Ascending aorta (tissue), 2 donors: ENCODE results near the gene KCNMB1. TPM values are rescaled to one million over a fixed set of nuclear protein-coding genes. Genes with fewer than 3 reads are reported as not detected.
A peak's percentile ranks its signal among the peaks of the same experiment; 100 is the strongest.

ENCODE experiments used
- DNase-seq, 2 donors: peaks; one replicate each; pipeline ENCODE4 v3.0.0-alpha.2; 2019; ENCODE audit warnings: low spot score in 2 of 2
- H3K27ac ChIP-seq, 2 donors: fragments of 200-600 bp; sonication (generic); one replicate each; pipeline ENCODE4 v1.5.1; 2016 to 2017; ENCODE audit warnings: mild to moderate bottlenecking in 1 of 2
- H3K27me3 ChIP-seq: fragments of 200-600 bp; sonication (generic); one replicate; pipeline ENCODE4 v1.5.1; 2017
- H3K36me3 ChIP-seq, 2 donors: fragments of 200-600 bp; sonication (generic); one replicate each; pipeline ENCODE4 v1.5.1; 2016
- H3K4me1 ChIP-seq, 2 donors: fragments of 200-600 bp; sonication (generic); one replicate each; pipeline ENCODE4 v1.5.1; 2016 to 2017; ENCODE audit warnings: mild to moderate bottlenecking in 1 of 2
- H3K4me3 ChIP-seq, 2 donors: fragments of 200-600 bp; sonication (generic); one replicate each; pipeline ENCODE4 v1.5.1; 2016 to 2017; ENCODE audit warnings: mild to moderate bottlenecking in 1 of 2
- H3K9me3 ChIP-seq, 2 donors: fragments of 200-600 bp; sonication (generic); one replicate each; pipeline ENCODE4 v1.5.1; 2016
- intact Hi-C: fragments of 100-400 bp; cut with DNase I; formaldehyde crosslinking; loops from one replicate; pipeline ENCODE4 v1.15.1; 2023
- total RNA-seq: library from RNA; depleted of rRNA; stranded (reverse); fragments of >200 nt; gene quantifications from one replicate; pipeline ENCODE4 v1.1.0, GENCODE V29; 2016
- TF ChIP-seq, protein P1 (sequence below), 3 experiments: fragments of 200-600 bp in 2 of 3; fragments of 450-650 bp in 1 of 3; sonication (generic) in 2 of 3; IDR thresholded peaks; one replicate each; pipeline ENCODE4 v1.5.1; 2016 to 2019; ENCODE audit warnings: antibody characterized with exemption in 3 of 3, mild to moderate bottlenecking in 1 of 3, moderate library complexity in 1 of 3

Gene KCNMB1
- total RNA-seq, 1 donor from 2014 or later: 30.8 TPM

DNA sequence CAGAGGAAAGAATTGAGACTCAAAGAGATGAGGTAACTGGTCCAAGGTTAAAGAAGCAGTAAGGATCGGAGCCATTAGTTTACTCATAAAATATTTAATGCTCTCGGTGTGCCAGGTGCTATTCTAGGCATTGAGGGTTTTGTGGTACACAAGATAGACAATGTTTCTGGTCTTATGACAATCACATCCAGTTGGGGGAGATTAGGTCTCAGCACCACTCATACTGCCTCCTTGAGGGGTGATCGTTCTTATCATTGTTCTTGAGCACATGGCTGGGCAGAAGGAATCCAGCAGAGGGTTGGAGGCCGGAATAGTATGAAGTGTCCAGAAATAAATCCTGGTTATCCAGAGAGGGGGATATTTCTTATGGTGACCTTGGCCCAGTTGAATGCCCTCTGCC lies 50.9 kb downstream of the KCNMB1 start:
- Histone ChIP-seq H3K4me1 (no peaks in the 10 kb centered on the region), H3K27ac (no peak overlapping the region), H3K36me3 (no peaks in the 10 kb centered on the region), H3K4me3 (no peak overlapping the region), H3K9me3 (no peaks in the 10 kb centered on the region), H3K27me3 (no peaks in the 10 kb centered on the region)
- TF ChIP-seq, protein P1, sequence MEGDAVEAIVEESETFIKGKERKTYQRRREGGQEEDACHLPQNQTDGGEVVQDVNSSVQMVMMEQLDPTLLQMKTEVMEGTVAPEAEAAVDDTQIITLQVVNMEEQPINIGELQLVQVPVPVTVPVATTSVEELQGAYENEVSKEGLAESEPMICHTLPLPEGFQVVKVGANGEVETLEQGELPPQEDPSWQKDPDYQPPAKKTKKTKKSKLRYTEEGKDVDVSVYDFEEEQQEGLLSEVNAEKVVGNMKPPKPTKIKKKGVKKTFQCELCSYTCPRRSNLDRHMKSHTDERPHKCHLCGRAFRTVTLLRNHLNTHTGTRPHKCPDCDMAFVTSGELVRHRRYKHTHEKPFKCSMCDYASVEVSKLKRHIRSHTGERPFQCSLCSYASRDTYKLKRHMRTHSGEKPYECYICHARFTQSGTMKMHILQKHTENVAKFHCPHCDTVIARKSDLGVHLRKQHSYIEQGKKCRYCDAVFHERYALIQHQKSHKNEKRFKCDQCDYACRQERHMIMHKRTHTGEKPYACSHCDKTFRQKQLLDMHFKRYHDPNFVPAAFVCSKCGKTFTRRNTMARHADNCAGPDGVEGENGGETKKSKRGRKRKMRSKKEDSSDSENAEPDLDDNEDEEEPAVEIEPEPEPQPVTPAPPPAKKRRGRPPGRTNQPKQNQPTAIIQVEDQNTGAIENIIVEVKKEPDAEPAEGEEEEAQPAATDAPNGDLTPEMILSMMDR (IDR thresholded peaks at IDR 0.05): no peak
- no peak for DNase-seq
- intact Hi-C loops: no loop called here

DNA sequence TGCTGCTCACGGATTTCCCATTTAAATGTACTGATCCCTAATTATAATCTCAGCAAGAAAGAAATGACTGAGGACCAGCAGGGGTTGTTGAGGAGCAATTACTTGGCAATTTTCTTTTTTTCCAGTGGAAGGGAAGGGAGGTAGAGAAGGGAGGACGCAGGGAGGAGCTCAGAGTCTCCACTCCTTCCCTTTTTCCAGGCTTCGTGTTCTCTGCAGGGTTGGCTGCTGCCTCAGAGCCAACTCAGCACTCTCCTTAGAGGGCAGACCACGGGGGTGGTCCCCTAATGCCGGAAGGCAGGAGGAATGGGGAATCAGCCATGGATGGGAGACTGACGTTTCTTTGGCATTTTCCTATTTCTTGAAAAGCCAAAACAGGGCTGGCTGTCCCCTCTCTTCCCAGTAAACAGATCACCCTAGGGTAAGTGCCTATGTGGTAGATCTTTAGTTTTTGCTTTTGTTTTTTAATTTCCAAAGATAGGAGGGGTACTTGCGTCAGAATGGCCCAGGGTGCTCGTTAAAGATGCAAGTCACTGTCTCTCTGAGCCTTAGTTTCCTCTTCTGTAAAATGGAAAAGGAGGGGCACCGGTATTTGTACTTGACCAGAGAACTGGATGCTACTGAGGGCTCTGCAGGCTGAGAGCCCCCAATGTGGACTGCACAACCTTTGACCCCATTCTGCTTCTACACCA lies 52.0 kb downstream of the KCNMB1 start:
- Histone ChIP-seq H3K4me1 (no peaks in the 10 kb centered on the region), H3K4me3 (no peak overlapping the region), H3K9me3 (no peaks in the 10 kb centered on the region), H3K27ac (no peak overlapping the region), H3K36me3 (no peaks in the 10 kb centered on the region), H3K27me3 (no peaks in the 10 kb centered on the region)
- no peak for DNase-seq
- TF ChIP-seq, protein P1 (IDR thresholded peaks at IDR 0.05): no peak
- intact Hi-C loops: no loop called here

DNA sequence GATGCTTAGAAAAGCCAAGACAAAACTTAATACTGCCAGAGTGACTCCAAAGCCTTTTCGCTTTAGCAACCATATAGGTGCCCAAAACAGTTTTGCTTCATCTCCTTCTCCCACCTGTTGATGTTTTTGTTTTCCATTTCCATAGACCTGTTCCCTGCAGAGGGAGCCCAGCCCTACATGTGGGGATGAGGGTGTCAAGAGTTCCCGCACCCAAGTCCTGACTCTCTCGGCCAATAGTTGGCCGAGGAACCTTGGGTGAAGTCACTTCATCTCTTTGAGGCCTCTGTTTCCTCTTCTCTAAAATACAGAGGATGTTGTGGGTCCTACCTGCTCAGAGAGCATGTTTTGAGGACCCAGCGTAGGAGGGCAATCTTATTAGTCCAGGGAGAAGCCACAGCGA lies 53.1 kb downstream of the KCNMB1 start:
- TF ChIP-seq, protein P1 (IDR thresholded peaks at IDR 0.05): no peak
- DNase-seq: no peak
- Histone ChIP-seq H3K4me3 (no peak overlapping the region), H3K27me3 (no peaks in the 10 kb centered on the region), H3K36me3 (no peaks in the 10 kb centered on the region), H3K9me3 (no peaks in the 10 kb centered on the region), H3K27ac (no peak overlapping the region), H3K4me1 (peaks cover 0 to 5% of the 10 kb centered on the region in 2 donors)
- intact Hi-C loops: no loop called here

DNA sequence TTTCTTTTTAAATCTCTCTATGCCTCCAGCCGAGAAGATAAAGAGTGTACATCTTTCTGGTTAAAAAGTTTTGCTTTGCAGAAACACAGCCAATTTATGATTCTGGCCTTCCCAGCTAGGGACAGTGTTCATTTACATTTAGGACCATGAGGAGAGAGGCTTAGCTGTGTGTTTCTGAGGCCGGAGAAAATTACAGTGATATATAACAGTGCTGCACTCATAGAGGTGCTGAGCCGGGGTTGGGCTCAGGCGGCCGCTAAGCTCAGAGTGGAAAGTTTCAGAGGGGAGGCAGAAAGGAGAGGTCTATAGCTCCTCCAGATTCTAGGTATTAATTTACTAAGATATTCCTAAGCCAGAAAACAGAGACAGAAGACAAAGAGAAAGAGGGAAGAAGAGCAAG lies 54.5 kb downstream of the KCNMB1 start:
- DNase-seq: no peak
- Histone ChIP-seq H3K27ac (no peak overlapping the region), H3K36me3 (no peaks in the 10 kb centered on the region), H3K9me3 (no peaks in the 10 kb centered on the region), H3K4me1 (peaks cover 0 to 14% of the 10 kb centered on the region in 2 donors), H3K4me3 (no peak overlapping the region), H3K27me3 (no peaks in the 10 kb centered on the region)
- intact Hi-C loops: loop anchor here (5.0 kb wide), 2 partner anchors 67 to 298 kb away; no protein-coding TSS in a partner anchor
- TF ChIP-seq, protein P1 (IDR thresholded peaks at IDR 0.05): no peak

DNA sequence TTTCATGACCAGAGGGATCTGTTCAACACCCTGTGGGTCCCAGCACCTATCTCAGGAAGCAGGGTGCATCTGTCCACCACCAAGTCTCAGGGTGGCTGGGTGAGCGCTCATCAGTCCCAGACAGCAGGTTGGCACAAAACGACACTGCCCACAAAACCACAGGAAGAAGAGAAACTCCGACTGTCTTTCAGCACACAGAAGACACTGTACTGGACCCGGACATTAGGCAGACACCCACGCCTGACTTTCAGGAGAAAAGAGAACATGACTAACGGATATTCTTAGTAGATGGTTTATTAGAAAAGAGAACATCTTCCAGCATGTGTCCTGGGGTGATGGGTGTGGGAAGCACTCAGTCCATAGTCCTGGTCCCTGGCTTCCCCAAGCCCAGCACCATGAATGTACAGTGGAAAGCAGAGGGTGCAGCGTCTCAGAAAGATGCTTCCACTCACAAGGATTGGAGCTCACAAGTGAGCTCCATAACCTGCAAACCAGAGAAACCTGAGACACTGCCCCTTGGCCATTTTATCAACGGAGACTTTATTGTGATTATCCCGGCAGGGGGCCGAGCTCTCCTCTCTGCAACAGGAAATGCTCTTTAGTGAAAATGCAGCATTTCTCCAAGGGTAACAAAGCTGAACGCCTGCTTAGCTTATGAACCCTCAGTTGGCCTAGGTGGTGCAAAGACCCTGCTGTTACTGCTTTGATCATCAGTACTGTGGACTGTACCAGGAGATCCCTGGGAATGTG lies 55.8 kb downstream of the KCNMB1 start:
- H3K36me3 ChIP-seq: no peaks in the 10 kb centered on the region
- no peaks in the 10 kb centered on the region for H3K27me3 ChIP-seq
- H3K4me3 ChIP-seq: no peak overlapping the region
- H3K9me3 ChIP-seq: no peaks in the 10 kb centered on the region
- peak in 1 of 2 donors; percentile 37 for DNase-seq
- intact Hi-C loops: loop anchor here (5.0 kb wide), 2 partner anchors 66 to 299 kb away; no protein-coding TSS in a partner anchor
- H3K27ac ChIP-seq: no peak overlapping the region
- TF ChIP-seq, protein P1 (IDR thresholded peaks at IDR 0.05): no peak
- H3K4me1 ChIP-seq: peaks cover 0 to 14% of the 10 kb centered on the region in 2 donors
